Hepatocyte (in vitro differentiated cells): ENCODE measurements around the gene MFSD11. TPM values are rescaled to one million over a fixed set of nuclear protein-coding genes. Genes with fewer than 3 reads are reported as not detected.

Source experiments
- DNase-seq: peaks from one replicate; pipeline ENCODE4 v3.0.0-alpha.2; 2016; ENCODE audit warnings: low spot score
- H2AFZ ChIP-seq: fragments of 200-600 bp; sonication (generic); 2 replicates; pipeline ENCODE4 v1.6.0; 2016; ENCODE audit warnings: antibody characterized with exemption, mild to moderate bottlenecking
- H3K27ac ChIP-seq: fragments of 200-600 bp; sonication (generic); 2 replicates; pipeline ENCODE4 v1.5.1; 2016; ENCODE audit warnings: mild to moderate bottlenecking
- H3K27me3 ChIP-seq: fragments of 200-600 bp; sonication (generic); 2 replicates; pipeline ENCODE4 v1.6.1; 2016
- H3K36me3 ChIP-seq: fragments of 200-600 bp; sonication (generic); replicated peaks from 2 replicates; pipeline ENCODE4 v1.5.1; 2016; ENCODE audit warnings: low read depth; ENCODE audit not compliant: insufficient read depth
- H3K4me1 ChIP-seq: fragments of 200-600 bp; sonication (generic); 2 replicates; pipeline ENCODE4 v1.5.1; 2016; ENCODE audit warnings: mild to moderate bottlenecking, moderate library complexity; ENCODE audit not compliant: insufficient read depth
- H3K4me2 ChIP-seq: fragments of 200-600 bp; sonication (generic); 2 replicates; pipeline ENCODE4 v1.6.0; 2016
- H3K4me3 ChIP-seq: fragments of 200-600 bp; sonication (generic); 2 replicates; pipeline ENCODE4 v1.5.1; 2016; ENCODE audit warnings: mild to moderate bottlenecking
- H3K79me2 ChIP-seq: fragments of 200-600 bp; sonication (generic); 2 replicates; pipeline ENCODE4 v1.6.0; 2017; ENCODE audit warnings: mild to moderate bottlenecking
- H3K9me2 ChIP-seq: fragments of 200-600 bp; sonication (generic); replicated peaks from 2 replicates; pipeline ENCODE4 v1.6.0; 2017; ENCODE audit warnings: mild to moderate bottlenecking; ENCODE audit not compliant: insufficient read depth
- H3K9me3 ChIP-seq: fragments of 200-600 bp; sonication (generic); 2 replicates; pipeline ENCODE4 v1.5.1; 2016; ENCODE audit warnings: low read depth, mild to moderate bottlenecking
- H4K20me1 ChIP-seq: fragments of 200-600 bp; sonication (generic); 2 replicates; pipeline ENCODE4 v1.6.0; 2016; ENCODE audit warnings: mild to moderate bottlenecking; ENCODE audit not compliant: insufficient read depth, poor library complexity, severe bottlenecking
- CTCF ChIP-seq: fragments of 200-600 bp; sonication (generic); IDR thresholded peaks from 2 replicates; pipeline ENCODE4 v1.5.1; 2016; ENCODE audit warnings: antibody characterized with exemption, mild to moderate bottlenecking; ENCODE audit not compliant: poor library complexity
- EZH2 ChIP-seq: fragments of 200-600 bp; sonication (generic); IDR thresholded peaks from 2 replicates; pipeline ENCODE4 v1.6.1; 2016; ENCODE audit warnings: antibody characterized with exemption, mild to moderate bottlenecking, borderline replicate concordance
- EZH2phosphoT487 ChIP-seq: fragments of 200-600 bp; sonication (generic); IDR thresholded peaks from one replicate; pipeline ENCODE4 v1.6.1; 2018; ENCODE audit warnings: antibody characterized with exemption, mild to moderate bottlenecking, low read depth, moderate library complexity; ENCODE audit not compliant: unreplicated experiment, severe bottlenecking
- WGBS: methylation state at CpG from one replicate; pipeline ENCODE4 v1.1.6; 2016; ENCODE audit warnings: low lambda C conversion rate; ENCODE audit errors: missing lambda C conversion rate; 5-methylcytosine and 5-hydroxymethylcytosine counted together
- polyA plus RNA-seq: library from polyadenylated mRNA; unstranded; fragments of >200 nt; fragmentation: Nextera tagmentation; extraction: Ambion mirVana; gene quantifications from 2 replicates; pipeline ENCODE4 v1.2.1, GENCODE V29; 2016
- total RNA-seq: library from RNA; depleted of rRNA; stranded (reverse); fragments of >200 nt; gene quantifications from 2 replicates; pipeline ENCODE4 v1.2.3, GENCODE V29; 2014

The MFSD11 gene
- total and polyA plus RNA-seq, 2 experiments from 2014 or later = 43.5 to 66.6 TPM

GRCh38 chr17:76690596-76691280, 47.2 kb upstream of the MFSD11 start:
- 95% methylated on average over 13 of the region's 13 CpGs for WGBS
- Histone ChIP-seq H3K36me3 (no peaks in the 10 kb centered on the region), H3K4me3 (no peak overlapping the region), H3K27me3 (no peaks in the 10 kb centered on the region), H3K4me2 (no peak overlapping the region), H3K79me2 (peaks cover 50% of the 10 kb centered on the region), H3K9me2 (no peaks in the 10 kb centered on the region), H2AFZ (no peak overlapping the region), H3K27ac (no peak overlapping the region), H3K9me3 (no peaks in the 10 kb centered on the region), H3K4me1 (peaks cover 27% of the 10 kb centered on the region), H4K20me1 (no peaks in the 10 kb centered on the region)
- no peak for DNase-seq
- TF ChIP-seq CTCF = no peak
- TF ChIP-seq EZH2 = no peak
- no peak for TF ChIP-seq EZH2phosphoT487

GRCh38 chr17:76691379-76692191, 46.3 kb upstream of the MFSD11 start:
- TF ChIP-seq EZH2 = no peak
- TF ChIP-seq CTCF = no peak
- TF ChIP-seq EZH2phosphoT487 = no peak
- H3K79me2 ChIP-seq = peaks cover 56% of the 10 kb centered on the region
- no peaks in the 10 kb centered on the region for H3K36me3 ChIP-seq
- H4K20me1 ChIP-seq = no peaks in the 10 kb centered on the region
- no peaks in the 10 kb centered on the region for H3K9me3 ChIP-seq
- H3K27ac ChIP-seq = no peak overlapping the region
- no peak overlapping the region for H2AFZ ChIP-seq
- H3K4me3 ChIP-seq = no peak overlapping the region
- H3K4me1 ChIP-seq = peaks cover 27% of the 10 kb centered on the region
- H3K27me3 ChIP-seq = no peaks in the 10 kb centered on the region
- no peak overlapping the region for H3K4me2 ChIP-seq
- 87% methylated on average over 14 of the region's 14 CpGs for WGBS
- no peak for DNase-seq
- no peaks in the 10 kb centered on the region for H3K9me2 ChIP-seq

GRCh38 chr17:76695059-76695831, 42.7 kb upstream of the MFSD11 start:
- no peaks in the 10 kb centered on the region for H3K27me3 ChIP-seq
- 93% methylated on average over 16 of the region's 16 CpGs for WGBS
- peaks cover 18% of the 10 kb centered on the region for H3K4me1 ChIP-seq
- H3K27ac ChIP-seq = no peak overlapping the region
- no peaks in the 10 kb centered on the region for H3K36me3 ChIP-seq
- no peak overlapping the region for H2AFZ ChIP-seq
- H3K4me2 ChIP-seq = no peak overlapping the region
- no peaks in the 10 kb centered on the region for H3K9me2 ChIP-seq
- TF ChIP-seq EZH2 = no peak
- TF ChIP-seq CTCF = no peak
- TF ChIP-seq EZH2phosphoT487 = no peak
- DNase-seq = no peak
- peaks cover 3% of the 10 kb centered on the region for H4K20me1 ChIP-seq
- no peaks in the 10 kb centered on the region for H3K9me3 ChIP-seq
- H3K4me3 ChIP-seq = no peak overlapping the region
- H3K79me2 ChIP-seq = peaks cover 80% of the 10 kb centered on the region
